ENCODE measurements around the gene KAT6B.

Gene KAT6B

GRCh38 chr10:75008952-75009351 is 182.6 kb downstream of the KAT6B start:
- no peaks in the 10 kb centered on the region for H3K9me3 ChIP-seq (ENCODE audit: insufficient read depth, low read depth, low read length)
- no peak overlapping the region for H3K4me3 ChIP-seq (ENCODE audit: low read length)
- no peaks in the 10 kb centered on the region for H3K27me3 ChIP-seq (ENCODE audit: insufficient read depth, low read length)
- H3K9ac ChIP-seq (ENCODE audit: low read depth, low read length) = no peak overlapping the region
- no CpG with 5 or more reads among the region's 1 CpG for WGBS
- no peaks in the 10 kb centered on the region for H3K36me3 ChIP-seq (ENCODE audit: insufficient read depth, low read length)
- H3K27ac ChIP-seq (ENCODE audit: low read depth, low read length) = no peak overlapping the region
- no peaks in the 10 kb centered on the region for H3K4me1 ChIP-seq (ENCODE audit: insufficient read depth, low read length)

- Histone ChIP-seq H3K4me1 (ENCODE audit: insufficient read depth, low read length) (no peaks in the 10 kb centered on the region), H3K27me3 (ENCODE audit: insufficient read depth, low read length) (no peaks in the 10 kb centered on the region), H3K9ac (ENCODE audit: low read depth, low read length) (no peak overlapping the region), H3K9me3 (ENCODE audit: insufficient read depth, low read depth, low read length) (no peaks in the 10 kb centered on the region), H3K27ac (ENCODE audit: low read depth, low read length) (no peak overlapping the region), H3K36me3 (ENCODE audit: insufficient read depth, low read length) (no peaks in the 10 kb centered on the region), H3K4me3 (ENCODE audit: low read length) (no peak overlapping the region)
- WGBS = 98% methylated on average over 5 of the region's 5 CpGs
Measured at GRCh38 chr10:75009426-75009825, 183.0 kb downstream of the KAT6B start.

GRCh38 chr10:75010373-75010772 is 184.0 kb downstream of the KAT6B start:
- WGBS = no CpG with 5 or more reads among the region's 1 CpG
- Histone ChIP-seq H3K4me3 (ENCODE audit: low read length) (no peak overlapping the region), H3K4me1 (ENCODE audit: insufficient read depth, low read length) (no peaks in the 10 kb centered on the region)

GRCh38 chr10:75011221-75011620 is 184.8 kb downstream of the KAT6B start:
- no peaks in the 10 kb centered on the region for H3K4me1 ChIP-seq (ENCODE audit: insufficient read depth, low read length)
- WGBS = 100% methylated on average over 1 of the region's 1 CpG
- H3K36me3 ChIP-seq (ENCODE audit: insufficient read depth, low read length) = no peaks in the 10 kb centered on the region
- H3K4me3 ChIP-seq (ENCODE audit: low read length) = no peak overlapping the region
- no peaks in the 10 kb centered on the region for H3K27me3 ChIP-seq (ENCODE audit: insufficient read depth, low read length)
- no peaks in the 10 kb centered on the region for H3K9me3 ChIP-seq (ENCODE audit: insufficient read depth, low read depth, low read length)
- H3K27ac ChIP-seq (ENCODE audit: low read depth, low read length) = no peak overlapping the region
- H3K9ac ChIP-seq (ENCODE audit: low read depth, low read length) = no peak overlapping the region

More at GRCh38 chr10:75010373-75010772, 184.0 kb downstream of the KAT6B start:
- Histone ChIP-seq H3K9ac (ENCODE audit: low read depth, low read length) (no peak overlapping the region), H3K36me3 (ENCODE audit: insufficient read depth, low read length) (no peaks in the 10 kb centered on the region), H3K9me3 (ENCODE audit: insufficient read depth, low read depth, low read length) (no peaks in the 10 kb centered on the region), H3K27me3 (ENCODE audit: insufficient read depth, low read length) (no peaks in the 10 kb centered on the region), H3K27ac (ENCODE audit: low read depth, low read length) (no peak overlapping the region)

- 96% methylated on average over 8 of the region's 8 CpGs for WGBS
- H3K9me3 ChIP-seq (ENCODE audit: insufficient read depth, low read depth, low read length) = no peaks in the 10 kb centered on the region
Measured at GRCh38 chr10:75012471-75012870, 186.1 kb downstream of the KAT6B start.

GRCh38 chr10:75013007-75013406 is 186.6 kb downstream of the KAT6B start:
- no peak overlapping the region for H3K4me3 ChIP-seq (ENCODE audit: low read length)
- H3K9ac ChIP-seq (ENCODE audit: low read depth, low read length) = no peak overlapping the region
- no peaks in the 10 kb centered on the region for H3K9me3 ChIP-seq (ENCODE audit: insufficient read depth, low read depth, low read length)
- H3K27ac ChIP-seq (ENCODE audit: low read depth, low read length) = no peak overlapping the region
- no peaks in the 10 kb centered on the region for H3K4me1 ChIP-seq (ENCODE audit: insufficient read depth, low read length)
- no peaks in the 10 kb centered on the region for H3K36me3 ChIP-seq (ENCODE audit: insufficient read depth, low read length)
- H3K27me3 ChIP-seq (ENCODE audit: insufficient read depth, low read length) = no peaks in the 10 kb centered on the region

More at GRCh38 chr10:75012471-75012870, 186.1 kb downstream of the KAT6B start:
- H3K4me3 ChIP-seq (ENCODE audit: low read length) = no peak overlapping the region
- H3K4me1 ChIP-seq (ENCODE audit: insufficient read depth, low read length) = no peaks in the 10 kb centered on the region
- no peaks in the 10 kb centered on the region for H3K27me3 ChIP-seq (ENCODE audit: insufficient read depth, low read length)
- no peaks in the 10 kb centered on the region for H3K36me3 ChIP-seq (ENCODE audit: insufficient read depth, low read length)
- H3K9ac ChIP-seq (ENCODE audit: low read depth, low read length) = no peak overlapping the region
- no peak overlapping the region for H3K27ac ChIP-seq (ENCODE audit: low read depth, low read length)

DNA sequence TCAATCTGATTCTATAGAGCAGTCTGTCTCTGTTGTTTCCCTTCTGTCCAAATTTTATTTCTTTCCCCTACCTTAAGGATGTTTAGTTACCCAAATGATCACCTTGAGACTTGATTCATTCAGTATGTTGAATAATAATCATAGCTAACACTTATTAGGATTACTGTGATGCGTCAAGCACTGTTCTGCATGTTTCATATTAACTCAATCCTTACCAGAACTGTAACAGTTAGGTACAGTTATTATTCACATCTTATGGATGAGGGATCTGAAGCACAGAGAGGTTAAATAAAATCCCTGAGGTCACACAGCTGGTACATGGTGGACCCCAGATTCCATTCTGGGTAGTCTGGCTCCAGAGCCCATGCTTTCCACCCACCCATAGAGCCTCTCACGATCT is 187.1 kb downstream of the KAT6B start:
- Histone ChIP-seq H3K4me3 (ENCODE audit: low read length) (no peak overlapping the region), H3K9me3 (ENCODE audit: insufficient read depth, low read depth, low read length) (no peaks in the 10 kb centered on the region), H3K27me3 (ENCODE audit: insufficient read depth, low read length) (no peaks in the 10 kb centered on the region), H3K4me1 (ENCODE audit: insufficient read depth, low read length) (no peaks in the 10 kb centered on the region), H3K27ac (ENCODE audit: low read depth, low read length) (no peak overlapping the region), H3K36me3 (ENCODE audit: insufficient read depth, low read length) (no peaks in the 10 kb centered on the region), H3K9ac (ENCODE audit: low read depth, low read length) (no peak overlapping the region)
- 100% methylated on average over 1 of the region's 2 CpGs for WGBS

GRCh38 chr10:75014516-75015230 is 188.3 kb downstream of the KAT6B start:
- no peaks in the 10 kb centered on the region for H3K9me3 ChIP-seq (ENCODE audit: insufficient read depth, low read depth, low read length)
- H3K36me3 ChIP-seq (ENCODE audit: insufficient read depth, low read length) = no peaks in the 10 kb centered on the region
- H3K4me3 ChIP-seq (ENCODE audit: low read length) = no peak overlapping the region
- no peak overlapping the region for H3K27ac ChIP-seq (ENCODE audit: low read depth, low read length)
- WGBS = 97% methylated on average over 6 of the region's 6 CpGs
- no peaks in the 10 kb centered on the region; the same call in 1 of the 2 replicates for H3K4me1 ChIP-seq (ENCODE audit: insufficient read depth, low read length)
- no peaks in the 10 kb centered on the region for H3K27me3 ChIP-seq (ENCODE audit: insufficient read depth, low read length)
- H3K9ac ChIP-seq (ENCODE audit: low read depth, low read length) = no peak overlapping the region

DNA sequence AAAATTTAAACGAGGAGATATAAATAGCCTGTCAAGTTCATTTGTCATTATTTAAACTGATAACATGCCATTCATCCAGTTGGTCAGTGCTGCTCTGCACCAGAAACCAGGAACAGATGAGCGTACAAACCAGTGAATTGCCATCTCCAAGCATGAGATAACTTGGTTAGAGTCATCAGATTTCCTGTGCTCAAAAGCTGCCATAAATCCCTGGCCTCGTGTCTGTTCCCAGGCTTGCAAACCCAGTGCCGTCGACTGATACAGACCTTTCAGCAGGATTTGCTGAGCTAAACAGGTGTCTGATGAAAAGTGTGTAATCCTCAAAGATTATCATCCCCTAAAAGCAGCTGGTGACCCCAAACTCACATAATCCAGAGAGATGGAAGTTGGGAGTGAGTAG is 189.0 kb downstream of the KAT6B start:
- no peaks in the 10 kb centered on the region for H3K9me3 ChIP-seq (ENCODE audit: insufficient read depth, low read depth, low read length)
- 92% methylated on average over 5 of the region's 5 CpGs for WGBS

DNA sequence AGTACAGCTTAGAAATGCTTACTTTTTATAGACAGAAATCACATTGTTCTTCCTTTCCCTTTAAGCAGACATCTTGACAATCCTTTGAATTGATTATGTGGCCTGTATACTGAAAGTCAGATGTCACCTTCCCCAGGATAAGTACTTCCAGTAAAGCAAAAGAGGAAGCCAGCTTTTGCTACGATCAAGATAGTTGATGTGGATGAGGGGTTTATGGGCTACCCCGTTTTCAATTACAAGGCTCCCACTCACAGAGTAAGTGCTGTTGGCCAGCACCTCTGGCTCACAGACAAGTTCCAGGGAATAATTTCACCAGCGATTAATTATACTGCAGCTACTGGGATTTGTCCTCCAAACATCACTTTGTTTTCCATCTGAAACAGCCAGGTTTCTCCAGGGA is 189.9 kb downstream of the KAT6B start:
- Histone ChIP-seq H3K9ac (ENCODE audit: low read depth, low read length) (no peak overlapping the region), H3K36me3 (ENCODE audit: insufficient read depth, low read length) (peaks cover 10% of the 10 kb centered on the region), H3K4me3 (ENCODE audit: low read length) (no peak overlapping the region), H3K9me3 (ENCODE audit: insufficient read depth, low read depth, low read length) (no peaks in the 10 kb centered on the region), H3K4me1 (ENCODE audit: insufficient read depth, low read length) (no peaks in the 10 kb centered on the region; the same call in 1 of the 2 replicates), H3K27ac (ENCODE audit: low read depth, low read length) (no peak overlapping the region), H3K27me3 (ENCODE audit: insufficient read depth, low read length) (no peaks in the 10 kb centered on the region)
- WGBS = 93% methylated on average over 3 of the region's 3 CpGs

More for the DNA sequence above, 189.0 kb downstream of the KAT6B start:
- Histone ChIP-seq H3K4me3 (ENCODE audit: low read length) (no peak overlapping the region), H3K27ac (ENCODE audit: low read depth, low read length) (no peak overlapping the region), H3K4me1 (ENCODE audit: insufficient read depth, low read length) (no peaks in the 10 kb centered on the region; the same call in 1 of the 2 replicates), H3K9ac (ENCODE audit: low read depth, low read length) (no peak overlapping the region), H3K36me3 (ENCODE audit: insufficient read depth, low read length) (peaks cover 2% of the 10 kb centered on the region; the same call in 1 of the 2 replicates), H3K27me3 (ENCODE audit: insufficient read depth, low read length) (no peaks in the 10 kb centered on the region)

- H3K9me3 ChIP-seq (ENCODE audit: insufficient read depth, low read depth, low read length) = no peaks in the 10 kb centered on the region
- H3K36me3 ChIP-seq (ENCODE audit: insufficient read depth, low read length) = peaks cover 21% of the 10 kb centered on the region
- H3K4me1 ChIP-seq (ENCODE audit: insufficient read depth, low read length) = no peaks in the 10 kb centered on the region; the same call in 1 of the 2 replicates
- H3K27ac ChIP-seq (ENCODE audit: low read depth, low read length) = no peak overlapping the region
- no peaks in the 10 kb centered on the region for H3K27me3 ChIP-seq (ENCODE audit: insufficient read depth, low read length)
- H3K9ac ChIP-seq (ENCODE audit: low read depth, low read length) = no peak overlapping the region
- H3K4me3 ChIP-seq (ENCODE audit: low read length) = no peak overlapping the region
- 96% methylated on average over 6 of the region's 6 CpGs for WGBS
Measured at GRCh38 chr10:75018251-75018650, 191.9 kb downstream of the KAT6B start.
